Measurements from ENCODE around the gene PCDHGA1.

The PCDHGA1 gene

GRCh38 chr5:141547488-141547887 lies 217.2 kb downstream of the PCDHGA1 start:
- Histone ChIP-seq H3K9me3 (ENCODE audit: severe bottlenecking) (no peaks in the 10 kb centered on the region), H3K27me3 (ENCODE audit: insufficient read depth, low read depth, severe bottlenecking) (no peaks in the 10 kb centered on the region), H3K27ac (no peak overlapping the region), H3K36me3 (peaks cover 8% of the 10 kb centered on the region), H3K4me3 (ENCODE audit: low read depth, low read length) (no peak overlapping the region)
- no peak for TF ChIP-seq CTCF (IDR thresholded peaks at IDR 0.05; ENCODE audit: low read depth, low read length)
- DNase-seq: no peak

- H3K27ac ChIP-seq: no peak overlapping the region
- H3K4me3 ChIP-seq (ENCODE audit: low read depth, low read length): no peak overlapping the region
- no peaks in the 10 kb centered on the region for H3K27me3 ChIP-seq (ENCODE audit: insufficient read depth, low read depth, severe bottlenecking)
- no peak for DNase-seq
- no peak for TF ChIP-seq CTCF (IDR thresholded peaks at IDR 0.05; ENCODE audit: low read depth, low read length)
- no peaks in the 10 kb centered on the region for H3K9me3 ChIP-seq (ENCODE audit: severe bottlenecking)
- H3K36me3 ChIP-seq: peaks cover 8% of the 10 kb centered on the region
Observed at GRCh38 chr5:141547921-141548320, 217.6 kb downstream of the PCDHGA1 start.

GRCh38 chr5:141557681-141558136 lies 227.4 kb downstream of the PCDHGA1 start:
- no peaks in the 10 kb centered on the region for H3K27me3 ChIP-seq (ENCODE audit: insufficient read depth, low read depth, severe bottlenecking)

GRCh38 chr5:141558150-141558549 lies 227.8 kb downstream of the PCDHGA1 start:
- DNase-seq: no peak
- no peaks in the 10 kb centered on the region for H3K27me3 ChIP-seq (ENCODE audit: insufficient read depth, low read depth, severe bottlenecking)
- TF ChIP-seq CTCF (IDR thresholded peaks at IDR 0.05; ENCODE audit: low read depth, low read length): no peak
- peak overlapping the region; percentile 74 for H3K27ac ChIP-seq
- peaks cover 18% of the 10 kb centered on the region for H3K36me3 ChIP-seq
- H3K4me3 ChIP-seq (ENCODE audit: low read depth, low read length): no peak overlapping the region
- H3K9me3 ChIP-seq (ENCODE audit: severe bottlenecking): no peaks in the 10 kb centered on the region

More at GRCh38 chr5:141557681-141558136, 227.4 kb downstream of the PCDHGA1 start:
- Histone ChIP-seq H3K27ac (peak overlapping the region; percentile 74), H3K4me3 (ENCODE audit: low read depth, low read length) (peak overlapping the region; percentile 26), H3K9me3 (ENCODE audit: severe bottlenecking) (no peaks in the 10 kb centered on the region), H3K36me3 (peaks cover 15% of the 10 kb centered on the region)
- peak; percentile 74 for TF ChIP-seq CTCF (IDR thresholded peaks at IDR 0.05; ENCODE audit: low read depth, low read length)
- DNase-seq: peak; percentile 83

- TF ChIP-seq CTCF (IDR thresholded peaks at IDR 0.05; ENCODE audit: low read depth, low read length): no peak
- H3K27me3 ChIP-seq (ENCODE audit: insufficient read depth, low read depth, severe bottlenecking): no peaks in the 10 kb centered on the region
- no peak overlapping the region for H3K4me3 ChIP-seq (ENCODE audit: low read depth, low read length)
- peak overlapping the region; percentile 99 for H3K27ac ChIP-seq
- no peak for DNase-seq
- no peaks in the 10 kb centered on the region for H3K9me3 ChIP-seq (ENCODE audit: severe bottlenecking)
- peaks cover 27% of the 10 kb centered on the region for H3K36me3 ChIP-seq
Observed at GRCh38 chr5:141559461-141559860, 229.1 kb downstream of the PCDHGA1 start.

- no peak for TF ChIP-seq CTCF (IDR thresholded peaks at IDR 0.05; ENCODE audit: low read depth, low read length)
- no peak for DNase-seq
- Histone ChIP-seq H3K27me3 (ENCODE audit: insufficient read depth, low read depth, severe bottlenecking) (no peaks in the 10 kb centered on the region), H3K27ac (peak overlapping the region; percentile 99), H3K4me3 (ENCODE audit: low read depth, low read length) (peak overlapping the region; percentile 18; the same call in 1 of the 2 replicates), H3K36me3 (peaks cover 27% of the 10 kb centered on the region), H3K9me3 (ENCODE audit: severe bottlenecking) (no peaks in the 10 kb centered on the region)
Observed at GRCh38 chr5:141560151-141560550, 229.8 kb downstream of the PCDHGA1 start.

Measured in WERI-Rb-1 (cell line).